Measurements from ENCODE around the gene MST1. TPM values are rescaled to one million over a fixed set of nuclear protein-coding genes. Genes with fewer than 3 reads are reported as not detected.
A peak's percentile ranks its signal among the peaks of the same experiment; 100 is the strongest.

MST1 gene
- total and polyA plus RNA-seq, 9 of the 15 experiments (the other 6 are each of a cell fraction or from before 2014, with no cell fraction given), result 0.08 to 1.8 (median 0.40) TPM

- TF ChIP-seq ZKSCAN8 (CRISPR knock-in tag; IDR thresholded peaks at IDR 0.05) (no peak), MAX (CRISPR knock-in tag; IDR thresholded peaks at IDR 0.05) (0 out of 2 replicates have a peak, but pooled peaks have one; percentile 14), NR0B1 (IDR thresholded peaks at IDR 0.05; ENCODE audit: partially characterized antibody) (no peak), HDAC1 (IDR thresholded peaks at IDR 0.05) (no peak), ZNF583 (CRISPR knock-in tag; IDR thresholded peaks at IDR 0.05) (no peak), TEAD2 (tag; IDR thresholded peaks at IDR 0.05) (no peak), ZNF589 (CRISPR knock-in tag; IDR thresholded peaks at IDR 0.05; ENCODE audit: low read depth) (no peak), ZNF41 (CRISPR knock-in tag; conservative IDR thresholded peaks at IDR 0.05) (no peak), EHMT2 (IDR thresholded peaks at IDR 0.05) (no peak), ZBTB17 (CRISPR knock-in tag; IDR thresholded peaks at IDR 0.05) (no peak), MTF1 (CRISPR knock-in tag; IDR thresholded peaks at IDR 0.05; ENCODE audit: borderline replicate concordance) (no peak), FOSL1 (tag; conservative IDR thresholded peaks at IDR 0.05) (no peak), ZBTB33 (CRISPR knock-in tag; IDR thresholded peaks at IDR 0.05) (peak; percentile 62; the same call in 1 of the 2 replicates), ZBTB12 (CRISPR knock-in tag; IDR thresholded peaks at IDR 0.05) (no peak), HDGF (IDR thresholded peaks at IDR 0.05) (no peak), ARID3A (IDR thresholded peaks at IDR 0.05; ENCODE audit: borderline replicate concordance, low read depth, low read length) (no peak), POU5F1 (IDR thresholded peaks at IDR 0.05; ENCODE audit: borderline replicate concordance, low read depth, low read length, partially characterized antibody) (no peak), E2F5 (CRISPR knock-in tag; IDR thresholded peaks at IDR 0.05) (no peak), MCM7 (IDR thresholded peaks at IDR 0.05) (no peak), KLF1 (tag; IDR thresholded peaks at IDR 0.05) (no peak), SMARCA4 (IDR thresholded peaks at IDR 0.05) (no peak), FOXP1 (CRISPR knock-in tag; IDR thresholded peaks at IDR 0.05) (peak; percentile 34; the same call in 1 of the 2 replicates), ZNF143 (CRISPR knock-in tag; IDR thresholded peaks at IDR 0.05) (no peak), EGR1 (conservative IDR thresholded peaks at IDR 0.05) (peak; percentile 46)
Observed at GRCh38 chr3:49703443-49703927, 14.2 kb upstream of the MST1 start (continued).
